Thoracic aorta (tissue), 2 donors: ENCODE results near the gene HIP1R. TPM values are rescaled to one million over a fixed set of nuclear protein-coding genes. Genes with fewer than 3 reads are reported as not detected.
A peak's percentile ranks its signal among the peaks of the same experiment; 100 is the strongest.

Experiments
- ATAC-seq: fragments of 150-250 bp; one replicate; pipeline ENCODE4 v1.8.0; 2017; ENCODE audit warnings: low read depth; ENCODE audit not compliant: insufficient number of reproducible peaks, low FRiP score
- DNase-seq: peaks from one replicate; pipeline ENCODE4 v3.0.0-alpha.2; 2020; ENCODE audit warnings: low spot score
- H3K27ac ChIP-seq, 2 donors: fragments of 200-600 bp; sonication (generic); 1 replicate in 1 of 2; 2 replicates in 1 of 2; pipeline ENCODE4 v1.5.1; 2016; ENCODE audit warnings: mild to moderate bottlenecking in 2 of 2, moderate library complexity in 2 of 2
- H3K27me3 ChIP-seq: fragments of 200-600 bp; sonication (generic); replicated peaks from 2 replicates; pipeline ENCODE4 v1.6.0; 2016; ENCODE audit warnings: mild to moderate bottlenecking; ENCODE audit not compliant: insufficient read depth
- H3K36me3 ChIP-seq: fragments of 200-600 bp; sonication (generic); one replicate; pipeline ENCODE4 v1.5.1; 2016
- H3K4me1 ChIP-seq, 2 donors: fragments of 200-600 bp; sonication (generic); 1 replicate in 1 of 2; 2 replicates in 1 of 2; pipeline versions ENCODE4 v1.5.1 to v1.6.0; 2016; ENCODE audit warnings: low read depth in 2 of 2, mild to moderate bottlenecking in 1 of 2; ENCODE audit not compliant: control insufficient read depth in 1 of 2
- H3K4me3 ChIP-seq: fragments of 200-600 bp; sonication (generic); 2 replicates; pipeline ENCODE4 v1.5.1; 2016; ENCODE audit warnings: mild to moderate bottlenecking
- H3K9me3 ChIP-seq: fragments of 200-600 bp; sonication (generic); 2 replicates; pipeline ENCODE4 v1.5.1; 2016
- CTCF ChIP-seq: fragments of 200-600 bp; sonication (generic); IDR thresholded peaks from one replicate; pipeline ENCODE4 v1.5.1; 2019; ENCODE audit warnings: antibody characterized with exemption
- total RNA-seq, 2 donors: library from RNA; depleted of rRNA; stranded (reverse); fragments of >200 nt; gene quantifications; one replicate each; pipeline versions ENCODE4 v1.1.0 to v1.2.3, GENCODE V29; 2016

Gene HIP1R
- total RNA-seq, 2 donors from 2014 or later: 109 to 131 TPM

GRCh38 chr12:122838841-122839240 lies 3.6 kb downstream of the HIP1R start:
- Histone ChIP-seq H3K9me3 (no peaks in the 10 kb centered on the region), H3K27ac (no peak overlapping the region), H3K36me3 (no peaks in the 10 kb centered on the region), H3K4me1 (peaks cover 16 to 43% of the 10 kb centered on the region in 2 donors), H3K4me3 (no peak overlapping the region), H3K27me3 (no peaks in the 10 kb centered on the region)
- TF ChIP-seq CTCF: no peak
- DNase-seq (no peak), ATAC-seq (no peak)

- Histone ChIP-seq H3K4me1 (peaks cover 16 to 35% of the 10 kb centered on the region in 2 donors), H3K27ac (peak overlapping the region in 1 of 2 donors; percentile 88), H3K9me3 (no peaks in the 10 kb centered on the region), H3K4me3 (no peak overlapping the region), H3K36me3 (peaks cover 2% of the 10 kb centered on the region), H3K27me3 (no peaks in the 10 kb centered on the region)
- no peak for TF ChIP-seq CTCF
- DNase-seq: no peak
- ATAC-seq: no peak
These were observed 4.8 kb downstream of the HIP1R start for GRCh38 chr12:122839907-122840554.

GRCh38 chr12:122840580-122841513 lies 5.6 kb downstream of the HIP1R start:
- Histone ChIP-seq H3K36me3 (peaks cover 3% of the 10 kb centered on the region), H3K4me3 (no peak overlapping the region), H3K9me3 (no peaks in the 10 kb centered on the region), H3K4me1 (peaks cover 16 to 35% of the 10 kb centered on the region in 2 donors), H3K27me3 (no peaks in the 10 kb centered on the region), H3K27ac (peak overlapping the region; percentile 62 to 88)
- ATAC-seq: no peak
- TF ChIP-seq CTCF: no peak
- no peak for DNase-seq

GRCh38 chr12:122841544-122842321 lies 6.5 kb downstream of the HIP1R start:
- H3K36me3 ChIP-seq: peaks cover 3% of the 10 kb centered on the region
- H3K27ac ChIP-seq: peak overlapping the region; percentile 62 to 88
- no peak for DNase-seq
- H3K27me3 ChIP-seq: no peaks in the 10 kb centered on the region
- no peaks in the 10 kb centered on the region for H3K9me3 ChIP-seq
- no peak for TF ChIP-seq CTCF
- H3K4me1 ChIP-seq: peaks cover 16 to 35% of the 10 kb centered on the region in 2 donors
- no peak for ATAC-seq
- peak overlapping the region; percentile 30 for H3K4me3 ChIP-seq
